ENCODE data around the gene DACT2. TPM values are rescaled to one million over a fixed set of nuclear protein-coding genes. Genes with fewer than 3 reads are reported as not detected.

DACT2 gene
- total RNA-seq, 1 donor from 2014 or later: 2.3 TPM

DNA sequence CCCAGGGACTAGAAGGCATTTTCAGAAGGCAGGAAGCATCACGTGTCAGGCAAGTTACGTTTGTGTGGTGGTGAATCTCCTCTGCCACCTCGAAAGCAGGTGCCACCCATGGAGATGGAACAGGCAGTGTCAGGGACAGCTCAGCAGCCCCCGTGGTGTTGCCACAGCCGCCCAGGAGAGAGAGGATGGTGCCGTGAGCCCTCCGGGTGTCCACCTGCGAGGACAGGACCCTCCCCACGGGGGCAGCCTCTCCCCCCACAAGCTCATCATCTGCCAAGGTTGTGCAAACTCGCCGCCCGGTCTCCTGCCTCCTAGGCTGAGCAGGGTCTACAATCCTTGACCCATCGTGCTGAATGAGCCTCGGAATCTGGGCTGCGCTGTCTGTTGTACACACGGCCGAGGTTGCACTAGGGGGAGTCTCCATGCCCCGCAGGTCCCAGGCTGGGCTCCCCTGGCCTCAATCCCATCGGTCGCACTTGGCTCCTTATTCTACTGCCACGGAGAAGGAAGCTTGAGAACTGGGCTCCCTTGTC is 40.1 kb downstream of the DACT2 start:
- no peaks in the 10 kb centered on the region for H3K36me3 Mint-ChIP-seq (ENCODE audit: low read depth)
- H3K9me3 Mint-ChIP-seq: peaks cover under 1% of the 10 kb centered on the region
- no peak for DNase-seq (ENCODE audit: low spot score)
- intact Hi-C loops (cut with micrococcal nuclease): no loop called here
- H3K27ac Mint-ChIP-seq: no peak overlapping the region
- H3K4me1 Mint-ChIP-seq (ENCODE audit: low read depth): no peaks in the 10 kb centered on the region
- no peak overlapping the region for H3K4me3 Mint-ChIP-seq
- H3K27me3 Mint-ChIP-seq (ENCODE audit: insufficient read depth): peaks cover 7% of the 10 kb centered on the region

DNA sequence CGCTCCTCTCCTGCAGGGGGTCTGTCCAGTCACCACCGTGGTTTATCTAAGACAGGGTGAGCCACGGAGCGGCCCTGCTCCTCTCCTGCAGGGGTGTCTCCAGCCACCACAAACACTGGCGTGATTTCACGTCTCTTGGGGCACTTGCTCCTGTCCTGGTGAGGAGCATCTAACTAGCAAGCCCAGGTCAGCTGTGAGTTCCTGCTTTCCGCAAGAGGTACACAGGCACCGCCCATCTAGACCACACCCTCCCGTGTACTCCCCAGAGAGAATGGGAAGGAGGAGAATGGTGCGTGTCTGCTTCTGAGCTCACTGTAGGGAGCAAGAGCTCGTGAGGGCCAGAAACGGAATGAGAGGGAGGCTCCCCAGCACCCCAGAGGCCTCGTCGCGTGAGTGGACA is 40.7 kb downstream of the DACT2 start:
- H3K36me3 Mint-ChIP-seq (ENCODE audit: low read depth): no peaks in the 10 kb centered on the region
- H3K27me3 Mint-ChIP-seq (ENCODE audit: insufficient read depth): peaks cover 7% of the 10 kb centered on the region
- H3K27ac Mint-ChIP-seq: no peak overlapping the region
- no peak overlapping the region for H3K4me3 Mint-ChIP-seq
- H3K9me3 Mint-ChIP-seq: no peaks in the 10 kb centered on the region
- no peaks in the 10 kb centered on the region for H3K4me1 Mint-ChIP-seq (ENCODE audit: low read depth)
- DNase-seq (ENCODE audit: low spot score): no peak
- intact Hi-C loops (cut with micrococcal nuclease): no loop called here

DNA sequence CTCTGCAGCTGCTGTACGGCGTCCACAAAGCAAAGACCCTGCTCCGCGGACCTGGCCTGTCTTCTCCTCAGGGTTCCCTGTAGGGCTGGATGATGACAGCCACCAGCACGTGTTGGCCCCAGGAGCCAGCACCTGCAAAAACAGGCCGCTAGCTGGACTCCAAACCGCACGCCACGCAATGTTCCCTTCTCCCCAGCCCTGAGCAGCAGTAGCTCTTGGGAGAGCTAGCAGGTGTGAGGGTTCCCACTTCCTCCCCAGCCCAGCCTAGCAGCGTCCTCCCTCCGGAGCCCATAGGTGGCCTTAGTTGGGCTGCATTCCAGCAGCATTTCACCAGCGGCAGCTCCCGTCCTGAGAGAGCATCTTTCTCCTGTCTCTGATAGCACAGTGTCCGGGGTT is 42.3 kb downstream of the DACT2 start:
- H3K36me3 Mint-ChIP-seq (ENCODE audit: low read depth): no peaks in the 10 kb centered on the region
- H3K27ac Mint-ChIP-seq: no peak overlapping the region
- H3K4me1 Mint-ChIP-seq (ENCODE audit: low read depth): no peaks in the 10 kb centered on the region
- no peaks in the 10 kb centered on the region for H3K9me3 Mint-ChIP-seq
- H3K4me3 Mint-ChIP-seq: no peak overlapping the region
- intact Hi-C loops (cut with micrococcal nuclease): no loop called here
- DNase-seq (ENCODE audit: low spot score): no peak
- H3K27me3 Mint-ChIP-seq (ENCODE audit: insufficient read depth): peaks cover 10% of the 10 kb centered on the region

DNA sequence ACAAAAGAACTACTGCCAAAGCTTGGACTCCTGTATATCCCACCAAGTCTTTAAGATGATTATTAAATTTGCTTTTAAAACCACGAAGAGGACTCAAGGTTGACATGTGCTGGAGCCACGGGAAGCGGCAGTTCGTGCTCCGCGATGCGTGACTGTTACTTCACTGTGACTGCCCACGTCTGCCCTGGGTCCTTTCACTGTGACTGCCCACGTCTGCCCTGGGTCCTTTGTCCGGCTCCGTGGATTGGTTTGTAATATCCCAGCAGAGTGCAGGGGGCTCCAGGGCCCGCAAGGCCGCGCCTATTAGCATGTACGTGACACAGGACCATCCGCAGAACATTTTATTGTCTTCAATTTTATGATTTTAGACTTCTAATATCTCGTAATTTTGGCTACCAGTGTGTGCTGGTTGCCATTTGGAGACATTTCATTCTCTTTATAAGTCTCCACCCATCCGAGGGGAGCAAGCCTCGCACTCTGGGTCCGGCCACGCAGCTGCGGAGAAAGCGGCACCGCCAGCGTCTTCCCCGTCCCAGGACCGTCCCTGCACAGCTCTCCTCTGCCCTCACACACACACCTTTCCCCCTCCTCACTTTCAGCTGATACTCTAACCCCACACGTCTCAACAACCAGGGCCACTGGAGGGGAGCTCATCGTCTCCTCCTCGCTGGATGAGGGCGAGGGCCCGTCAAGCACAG is 42.9 kb downstream of the DACT2 start:
- H3K36me3 Mint-ChIP-seq (ENCODE audit: low read depth): no peaks in the 10 kb centered on the region
- no peak overlapping the region for H3K4me3 Mint-ChIP-seq
- peaks cover 10% of the 10 kb centered on the region for H3K27me3 Mint-ChIP-seq (ENCODE audit: insufficient read depth)
- intact Hi-C loops (cut with micrococcal nuclease): no loop called here
- no peaks in the 10 kb centered on the region for H3K4me1 Mint-ChIP-seq (ENCODE audit: low read depth)
- H3K9me3 Mint-ChIP-seq: no peaks in the 10 kb centered on the region
- H3K27ac Mint-ChIP-seq: no peak overlapping the region
- no peak for DNase-seq (ENCODE audit: low spot score)

DNA sequence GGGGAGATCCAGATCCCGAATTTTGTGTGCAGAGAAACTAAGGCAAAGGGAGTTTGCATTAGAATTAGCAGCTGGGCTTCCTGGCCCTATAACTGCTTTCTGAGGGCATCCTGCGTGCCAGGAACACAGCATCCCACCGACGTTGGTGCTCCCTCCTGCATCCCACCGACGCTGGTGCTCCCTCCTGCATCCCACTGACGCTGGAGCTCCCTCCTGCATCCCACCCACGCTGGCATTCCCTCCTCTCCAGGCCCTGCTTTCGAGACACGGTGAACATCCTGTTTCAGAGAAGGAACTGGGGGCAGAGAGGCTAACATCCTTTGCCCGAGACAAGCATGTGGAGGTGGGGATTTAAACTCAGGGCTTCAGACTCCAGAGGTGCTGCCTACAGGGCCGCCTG is 44.4 kb downstream of the DACT2 start:
- no peak for DNase-seq (ENCODE audit: low spot score)
- H3K9me3 Mint-ChIP-seq: no peaks in the 10 kb centered on the region
- H3K4me3 Mint-ChIP-seq: no peak overlapping the region
- no peaks in the 10 kb centered on the region for H3K4me1 Mint-ChIP-seq (ENCODE audit: low read depth)
- H3K36me3 Mint-ChIP-seq (ENCODE audit: low read depth): no peaks in the 10 kb centered on the region
- H3K27me3 Mint-ChIP-seq (ENCODE audit: insufficient read depth): peaks cover 10% of the 10 kb centered on the region
- H3K27ac Mint-ChIP-seq: no peak overlapping the region
- intact Hi-C loops (cut with micrococcal nuclease): no loop called here

DNA sequence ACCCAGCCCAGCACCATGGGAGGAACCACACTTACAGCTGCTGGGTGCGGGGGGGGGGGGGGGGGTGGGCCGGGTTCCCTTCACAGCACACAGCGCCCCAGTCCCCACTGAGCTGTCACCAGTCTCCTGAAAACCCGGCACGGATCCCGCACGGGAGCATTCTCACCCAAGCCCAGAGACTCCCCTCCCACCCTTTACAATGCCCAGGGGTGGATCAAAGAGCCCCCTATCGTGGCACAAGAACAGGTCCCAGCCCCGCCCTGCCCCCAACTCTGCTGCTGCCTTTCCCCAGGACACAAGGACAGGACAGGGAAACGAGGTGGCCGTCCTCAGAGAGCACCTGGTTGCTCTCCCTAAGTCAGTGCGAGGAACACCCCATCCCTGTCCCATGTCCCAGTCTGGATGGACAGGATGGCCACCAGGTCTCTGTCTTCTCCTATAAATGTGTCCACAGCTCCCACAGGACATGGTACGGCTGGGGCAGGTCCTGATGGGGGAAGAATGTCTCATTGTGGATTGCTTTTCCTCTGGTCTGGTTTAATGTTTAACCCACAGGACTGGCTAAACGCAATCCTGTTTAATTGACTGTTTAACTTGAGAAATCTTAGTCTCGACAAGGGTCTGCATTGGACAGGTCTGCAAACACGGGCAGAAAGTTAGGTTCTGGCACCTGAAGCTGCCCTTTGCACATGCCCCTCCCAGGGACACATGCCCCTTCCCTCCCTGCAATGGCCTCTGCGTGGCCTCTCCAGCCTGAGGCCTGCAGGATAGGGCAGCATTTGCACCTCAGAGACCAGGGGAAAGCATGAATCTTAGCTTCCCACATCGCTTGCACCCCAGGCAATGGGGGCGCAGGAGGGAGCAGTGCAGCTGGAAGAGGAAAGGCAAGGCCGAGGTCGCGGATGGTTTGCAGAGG is 45.3 kb downstream of the DACT2 start:
- no peaks in the 10 kb centered on the region for H3K36me3 Mint-ChIP-seq (ENCODE audit: low read depth)
- no peak overlapping the region for H3K27ac Mint-ChIP-seq
- peaks cover 10% of the 10 kb centered on the region for H3K27me3 Mint-ChIP-seq (ENCODE audit: insufficient read depth)
- no peaks in the 10 kb centered on the region for H3K9me3 Mint-ChIP-seq
- intact Hi-C loops (cut with micrococcal nuclease): no loop called here
- H3K4me3 Mint-ChIP-seq: no peak overlapping the region
- no peaks in the 10 kb centered on the region for H3K4me1 Mint-ChIP-seq (ENCODE audit: low read depth)
- no peak for DNase-seq (ENCODE audit: low spot score)

DNA sequence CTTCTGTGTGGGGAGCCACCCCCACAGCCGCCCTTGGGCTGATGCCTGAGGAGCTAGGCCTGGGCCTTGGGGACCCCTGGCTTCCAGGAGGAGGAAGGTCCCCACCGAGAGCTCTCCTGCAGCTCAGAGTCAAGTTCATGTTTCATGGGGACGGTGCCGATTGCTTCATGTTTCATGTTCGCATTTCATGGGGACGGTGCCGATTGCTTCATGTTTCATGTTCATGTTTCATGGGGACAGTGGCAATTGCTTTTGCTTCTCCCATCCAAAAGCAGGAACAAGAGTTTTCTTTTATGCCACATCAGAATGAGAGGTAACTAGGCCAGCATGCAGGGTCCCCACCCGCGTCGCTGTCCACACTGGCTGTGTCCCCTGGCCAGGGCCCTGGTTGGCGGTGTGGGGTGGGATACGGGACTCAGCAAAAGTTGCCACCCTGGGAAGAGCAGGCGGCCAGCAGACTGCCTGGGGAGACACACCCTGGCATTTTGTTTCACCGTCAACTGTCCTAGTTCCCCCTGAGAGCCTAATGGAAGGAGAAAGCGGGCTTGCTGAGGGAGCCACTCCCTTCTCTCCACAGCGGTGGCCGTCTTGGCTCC is 46.0 kb downstream of the DACT2 start:
- DNase-seq (ENCODE audit: low spot score): no peak
- H3K4me3 Mint-ChIP-seq: no peak overlapping the region
- peaks cover 10% of the 10 kb centered on the region for H3K27me3 Mint-ChIP-seq (ENCODE audit: insufficient read depth)
- no peaks in the 10 kb centered on the region for H3K36me3 Mint-ChIP-seq (ENCODE audit: low read depth)
- intact Hi-C loops (cut with micrococcal nuclease): no loop called here
- H3K9me3 Mint-ChIP-seq: no peaks in the 10 kb centered on the region
- H3K4me1 Mint-ChIP-seq (ENCODE audit: low read depth): peaks cover 4% of the 10 kb centered on the region
- H3K27ac Mint-ChIP-seq: no peak overlapping the region

DNA sequence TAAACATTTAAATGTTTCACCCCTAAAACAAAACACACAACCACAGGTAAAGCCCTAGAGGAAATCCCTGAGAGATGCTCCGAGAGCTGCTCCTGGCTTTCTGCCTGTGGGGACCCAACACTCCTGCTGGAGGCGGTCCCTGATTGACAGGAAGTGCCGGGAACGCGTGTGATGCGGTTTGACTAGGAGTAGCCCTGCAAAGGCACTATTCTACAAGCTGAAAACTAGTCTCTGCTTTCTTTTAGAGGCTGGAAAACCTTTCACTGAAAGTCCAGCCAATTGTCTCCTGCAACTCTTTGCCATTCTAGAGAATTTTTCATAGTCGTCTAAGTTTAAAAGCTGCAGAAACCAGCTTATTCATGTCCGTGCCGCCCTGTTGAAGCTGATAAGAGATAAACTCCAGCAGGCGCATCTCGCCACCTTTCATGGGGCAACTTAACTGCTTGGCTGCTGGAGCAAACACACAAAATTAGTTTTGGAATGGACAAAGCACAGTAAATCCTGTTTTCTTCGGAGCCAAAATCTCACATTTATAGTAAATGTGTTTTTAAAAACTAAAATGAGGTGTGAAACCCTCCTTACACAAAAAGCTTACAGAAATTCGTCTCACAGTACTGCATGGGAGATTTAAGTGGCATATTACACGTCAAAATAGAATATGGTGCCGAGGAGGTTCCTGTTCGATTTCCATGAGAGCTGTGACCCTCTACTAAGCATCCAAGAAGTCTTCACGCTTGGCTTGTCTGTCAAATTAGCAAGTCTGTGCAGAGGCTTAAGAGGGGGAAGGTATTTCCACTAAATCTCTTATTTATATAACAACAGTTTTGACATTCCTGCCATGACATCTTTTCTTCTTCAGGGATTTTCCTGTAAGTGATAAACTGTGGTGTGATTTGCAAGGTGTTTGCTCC is 46.9 kb downstream of the DACT2 start:
- intact Hi-C loops (cut with micrococcal nuclease): no loop called here
- Mint-ChIP-seq H3K9me3 (no peaks in the 10 kb centered on the region), H3K4me3 (no peak overlapping the region), H3K27me3 (ENCODE audit: insufficient read depth) (peaks cover 9% of the 10 kb centered on the region), H3K27ac (no peak overlapping the region), H3K36me3 (ENCODE audit: low read depth) (no peaks in the 10 kb centered on the region), H3K4me1 (ENCODE audit: low read depth) (peaks cover 4% of the 10 kb centered on the region)
- no peak for DNase-seq (ENCODE audit: low spot score)

DNA sequence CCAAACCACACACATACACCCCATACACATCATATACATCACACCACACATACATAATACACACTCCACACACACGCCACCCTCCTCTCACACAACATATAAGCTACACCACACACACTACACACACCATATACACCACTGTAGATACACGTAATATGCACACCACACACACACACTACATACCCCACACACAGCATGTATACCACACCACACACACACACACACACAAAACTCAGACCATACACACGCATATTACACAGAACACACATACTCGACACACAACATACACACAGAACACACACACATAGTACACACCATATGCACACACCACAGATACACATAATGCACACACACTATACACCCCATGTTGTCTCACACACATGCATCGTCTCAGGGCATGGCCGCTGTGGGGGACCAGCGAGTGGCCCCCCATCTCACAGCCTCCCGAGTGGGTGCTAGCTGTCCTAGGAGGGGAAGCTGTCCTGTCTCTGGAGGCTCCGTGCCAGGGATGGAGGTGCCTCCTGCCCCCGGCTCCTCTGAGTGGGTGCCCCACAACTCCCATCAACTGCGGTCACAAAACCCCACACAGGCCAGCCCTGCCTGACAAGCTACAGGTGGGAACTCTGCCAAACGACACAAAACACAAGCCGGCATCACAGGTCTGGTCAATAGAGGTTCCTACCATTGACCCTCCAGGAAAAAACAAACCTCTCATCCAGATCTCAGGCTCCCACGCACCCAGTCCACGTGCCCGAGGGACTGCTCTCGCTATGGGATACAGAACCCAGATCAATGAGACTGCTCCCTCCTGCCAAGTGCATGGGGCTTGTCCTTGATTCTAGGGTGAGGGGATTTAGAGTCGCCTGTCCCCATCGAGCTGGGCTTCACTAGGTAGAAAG is 49.1 kb downstream of the DACT2 start:
- H3K27ac Mint-ChIP-seq: no peak overlapping the region
- intact Hi-C loops (cut with micrococcal nuclease): no loop called here
- H3K4me1 Mint-ChIP-seq (ENCODE audit: low read depth): peaks cover 4% of the 10 kb centered on the region
- H3K4me3 Mint-ChIP-seq: no peak overlapping the region
- no peak for DNase-seq (ENCODE audit: low spot score)
- H3K27me3 Mint-ChIP-seq (ENCODE audit: insufficient read depth): peaks cover 6% of the 10 kb centered on the region
- no peaks in the 10 kb centered on the region for H3K9me3 Mint-ChIP-seq
- no peaks in the 10 kb centered on the region for H3K36me3 Mint-ChIP-seq (ENCODE audit: low read depth)

DNA sequence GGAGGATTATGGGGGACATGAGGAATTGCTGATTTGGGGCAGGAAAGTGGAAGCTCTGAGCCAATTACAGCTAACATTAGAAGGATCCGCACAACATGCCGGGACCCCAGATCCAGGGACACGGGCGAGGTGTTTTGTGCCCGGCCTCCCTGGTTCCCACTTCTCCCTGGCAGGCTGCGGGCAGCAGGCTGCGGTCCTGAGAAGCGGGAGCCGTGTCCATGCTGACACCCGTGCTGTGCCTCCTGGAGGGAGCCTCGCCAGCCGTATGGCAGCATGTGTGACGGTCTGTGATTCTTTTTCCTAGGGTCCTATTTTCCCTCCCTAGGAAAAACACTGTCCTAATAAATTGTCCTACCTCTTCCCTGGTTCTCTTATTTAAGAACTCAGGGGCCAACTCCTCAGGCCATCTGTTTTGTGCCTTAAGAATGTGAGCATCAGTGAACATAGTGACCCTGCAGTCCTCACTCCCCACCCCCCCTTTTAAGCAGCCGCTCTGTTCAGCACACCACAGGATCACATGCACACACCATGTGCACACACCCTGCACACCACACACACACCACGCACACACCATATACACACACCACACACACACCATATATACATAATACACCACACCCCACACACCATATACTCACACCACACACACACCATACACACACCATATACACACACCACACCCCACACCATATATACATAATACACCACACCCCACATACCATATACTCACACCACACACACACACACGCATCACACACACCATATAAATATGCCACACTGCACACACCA is 49.9 kb downstream of the DACT2 start:
- no peak for DNase-seq (ENCODE audit: low spot score)

DNA sequence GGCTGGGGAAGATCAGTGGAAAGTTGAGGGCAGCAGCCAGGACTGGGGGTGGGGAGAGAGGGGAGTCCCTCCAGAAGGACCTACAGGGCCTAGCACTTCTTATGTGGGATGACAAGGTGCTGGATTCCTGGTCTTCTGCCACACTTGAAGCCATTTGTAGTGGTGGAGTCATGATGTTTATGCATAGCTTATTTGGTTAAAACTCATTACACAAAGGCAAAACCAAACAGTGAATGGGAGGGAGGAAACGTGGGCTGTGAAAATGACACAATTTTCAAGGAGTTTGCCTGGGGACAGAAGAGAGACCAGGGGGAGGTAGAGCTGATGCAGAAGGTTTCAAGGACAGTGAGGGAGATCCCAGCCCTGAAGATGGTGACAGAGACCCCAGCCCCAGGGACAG is 50.8 kb downstream of the DACT2 start:
- intact Hi-C loops (cut with micrococcal nuclease): no loop called here

More for the DNA sequence above, 49.9 kb downstream of the DACT2 start:
- Mint-ChIP-seq H3K4me3 (no peak overlapping the region), H3K27me3 (ENCODE audit: insufficient read depth) (peaks cover 3% of the 10 kb centered on the region), H3K27ac (no peak overlapping the region), H3K4me1 (ENCODE audit: low read depth) (peaks cover 4% of the 10 kb centered on the region), H3K9me3 (no peaks in the 10 kb centered on the region), H3K36me3 (ENCODE audit: low read depth) (no peaks in the 10 kb centered on the region)
- intact Hi-C loops (cut with micrococcal nuclease): no loop called here

More for the DNA sequence above, 50.8 kb downstream of the DACT2 start:
- H3K27me3 Mint-ChIP-seq (ENCODE audit: insufficient read depth): peaks cover 3% of the 10 kb centered on the region
- H3K9me3 Mint-ChIP-seq: no peaks in the 10 kb centered on the region
- H3K4me3 Mint-ChIP-seq: no peak overlapping the region
- peaks cover 4% of the 10 kb centered on the region for H3K4me1 Mint-ChIP-seq (ENCODE audit: low read depth)
- H3K27ac Mint-ChIP-seq: no peak overlapping the region
- no peak for DNase-seq (ENCODE audit: low spot score)
- no peaks in the 10 kb centered on the region for H3K36me3 Mint-ChIP-seq (ENCODE audit: low read depth)
